ENCODE measurements around the gene PRKRA. TPM values are rescaled to one million over a fixed set of nuclear protein-coding genes. Genes with fewer than 3 reads are reported as not detected.

PRKRA gene
- total RNA-seq, 4 donors from 2014 or later, result 91.0 to 125 (median 117) TPM

DNA sequence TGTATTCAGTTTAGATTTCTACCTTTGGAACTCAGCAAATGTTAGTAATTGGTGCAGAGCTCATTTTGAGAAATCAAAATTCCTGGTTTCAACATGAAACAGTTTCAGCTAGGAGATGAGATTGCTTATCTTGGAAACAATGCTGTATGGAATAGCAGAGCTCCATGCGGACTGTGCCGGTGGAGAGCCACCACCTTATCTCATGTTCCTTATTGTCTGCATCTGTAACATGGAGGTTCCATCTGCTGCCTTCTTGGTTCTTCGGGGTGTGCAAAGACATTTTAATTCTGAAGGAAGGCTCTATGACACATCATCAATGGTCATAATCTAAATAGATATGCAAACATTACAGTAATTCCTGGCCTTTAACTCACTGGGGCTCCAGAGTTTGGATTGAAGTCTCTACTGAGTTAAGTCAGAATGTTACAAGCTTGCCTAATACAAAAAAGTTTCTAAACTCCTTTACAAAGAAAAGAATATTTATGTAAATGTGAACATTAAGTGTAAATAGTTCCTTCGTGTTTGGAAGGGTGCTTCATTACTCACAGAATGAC, 65.3 kb downstream of the PRKRA start:
- H3K27ac ChIP-seq, result no peak overlapping the region
- no peak overlapping the region for H3K4me3 ChIP-seq
- no peaks in the 10 kb centered on the region for H3K4me1 ChIP-seq
- intact Hi-C loops (cut with DNase I; ENCODE audit: low total_unique reads), result no loop called here
- H3K9me3 ChIP-seq, result no peaks in the 10 kb centered on the region
- no peaks in the 10 kb centered on the region for H3K27me3 ChIP-seq
- ATAC-seq (no peak), DNase-seq (no peak)
- no peak for TF ChIP-seq POLR2A (IDR thresholded peaks at IDR 0.05)
- TF ChIP-seq, protein P1, sequence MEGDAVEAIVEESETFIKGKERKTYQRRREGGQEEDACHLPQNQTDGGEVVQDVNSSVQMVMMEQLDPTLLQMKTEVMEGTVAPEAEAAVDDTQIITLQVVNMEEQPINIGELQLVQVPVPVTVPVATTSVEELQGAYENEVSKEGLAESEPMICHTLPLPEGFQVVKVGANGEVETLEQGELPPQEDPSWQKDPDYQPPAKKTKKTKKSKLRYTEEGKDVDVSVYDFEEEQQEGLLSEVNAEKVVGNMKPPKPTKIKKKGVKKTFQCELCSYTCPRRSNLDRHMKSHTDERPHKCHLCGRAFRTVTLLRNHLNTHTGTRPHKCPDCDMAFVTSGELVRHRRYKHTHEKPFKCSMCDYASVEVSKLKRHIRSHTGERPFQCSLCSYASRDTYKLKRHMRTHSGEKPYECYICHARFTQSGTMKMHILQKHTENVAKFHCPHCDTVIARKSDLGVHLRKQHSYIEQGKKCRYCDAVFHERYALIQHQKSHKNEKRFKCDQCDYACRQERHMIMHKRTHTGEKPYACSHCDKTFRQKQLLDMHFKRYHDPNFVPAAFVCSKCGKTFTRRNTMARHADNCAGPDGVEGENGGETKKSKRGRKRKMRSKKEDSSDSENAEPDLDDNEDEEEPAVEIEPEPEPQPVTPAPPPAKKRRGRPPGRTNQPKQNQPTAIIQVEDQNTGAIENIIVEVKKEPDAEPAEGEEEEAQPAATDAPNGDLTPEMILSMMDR (IDR thresholded peaks at IDR 0.05 in 4 of 5, conservative IDR thresholded peaks at IDR 0.05 in 1 of 5), result no peak
- peaks cover 0 to 65% of the 10 kb centered on the region in 2 donors for H3K36me3 ChIP-seq
- in situ Hi-C loops (cut with MboI; ENCODE audit: low sequenced_read_pairs in 4 of 4), result no loop called here

DNA sequence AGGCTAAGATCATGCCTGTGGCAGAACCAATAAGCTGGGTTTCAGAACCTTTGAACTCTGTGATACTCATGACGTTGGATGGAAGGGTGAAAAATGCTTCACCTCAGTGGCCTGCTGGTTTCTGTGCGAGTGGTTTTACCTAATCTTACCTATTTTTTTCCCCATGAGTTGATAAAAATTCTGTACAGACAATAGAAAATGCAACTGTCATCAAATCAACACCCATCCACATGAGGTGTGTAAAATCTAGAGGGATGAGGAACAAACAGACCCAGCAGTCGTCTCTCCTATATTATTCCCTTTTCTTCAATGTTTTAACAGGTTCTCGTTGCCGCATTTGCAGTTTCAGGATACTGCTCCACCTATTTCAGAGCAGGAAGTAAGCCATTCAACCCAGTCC, 67.3 kb downstream of the PRKRA start:
- in situ Hi-C loops (cut with MboI; ENCODE audit: low sequenced_read_pairs in 4 of 4), result no loop called here
- Histone ChIP-seq H3K4me3 (no peak overlapping the region), H3K36me3 (peaks cover 0 to 47% of the 10 kb centered on the region in 2 donors), H3K27me3 (no peaks in the 10 kb centered on the region), H3K4me1 (no peaks in the 10 kb centered on the region), H3K27ac (no peak overlapping the region), H3K9me3 (no peaks in the 10 kb centered on the region)
- DNase-seq (no peak), ATAC-seq (no peak)
- TF ChIP-seq POLR2A (IDR thresholded peaks at IDR 0.05), result no peak
- TF ChIP-seq, protein P1 (IDR thresholded peaks at IDR 0.05 in 4 of 5, conservative IDR thresholded peaks at IDR 0.05 in 1 of 5), result no peak
- intact Hi-C loops (cut with DNase I; ENCODE audit: low total_unique reads), result no loop called here

Other genes starting within 250 kb of the PRKRA start
- gene PJVK, start 203 bp upstream of the PRKRA start, total RNA-seq, result 1 to 10 TPM in 2 of 4 donors, under 1 TPM in 2; 0.16 to 3.9 (median 1.0) TPM
- 1 to 10 TPM; 1.4 to 5.0 (median 3.3) TPM for gene FKBP7, start 27.4 kb upstream of the PRKRA start, total RNA-seq
- 10 to 100 TPM in 3 of 4 donors, 1 to 10 TPM in 1; 7.1 to 20.5 (median 11.6) TPM for gene PLEKHA3, start 29.3 kb upstream of the PRKRA start, total RNA-seq